GM18867 (cell line): ENCODE results near the gene SPATA32.

Experiments
- ATAC-seq: cut with Tn5 transposase; IDR thresholded peaks from one replicate; pipeline ENCODE4 v1.9.1; 2021; ENCODE audit warnings: mild to moderate bottlenecking, moderate library complexity; ENCODE audit not compliant: unreplicated experiment

The SPATA32 gene

DNA sequence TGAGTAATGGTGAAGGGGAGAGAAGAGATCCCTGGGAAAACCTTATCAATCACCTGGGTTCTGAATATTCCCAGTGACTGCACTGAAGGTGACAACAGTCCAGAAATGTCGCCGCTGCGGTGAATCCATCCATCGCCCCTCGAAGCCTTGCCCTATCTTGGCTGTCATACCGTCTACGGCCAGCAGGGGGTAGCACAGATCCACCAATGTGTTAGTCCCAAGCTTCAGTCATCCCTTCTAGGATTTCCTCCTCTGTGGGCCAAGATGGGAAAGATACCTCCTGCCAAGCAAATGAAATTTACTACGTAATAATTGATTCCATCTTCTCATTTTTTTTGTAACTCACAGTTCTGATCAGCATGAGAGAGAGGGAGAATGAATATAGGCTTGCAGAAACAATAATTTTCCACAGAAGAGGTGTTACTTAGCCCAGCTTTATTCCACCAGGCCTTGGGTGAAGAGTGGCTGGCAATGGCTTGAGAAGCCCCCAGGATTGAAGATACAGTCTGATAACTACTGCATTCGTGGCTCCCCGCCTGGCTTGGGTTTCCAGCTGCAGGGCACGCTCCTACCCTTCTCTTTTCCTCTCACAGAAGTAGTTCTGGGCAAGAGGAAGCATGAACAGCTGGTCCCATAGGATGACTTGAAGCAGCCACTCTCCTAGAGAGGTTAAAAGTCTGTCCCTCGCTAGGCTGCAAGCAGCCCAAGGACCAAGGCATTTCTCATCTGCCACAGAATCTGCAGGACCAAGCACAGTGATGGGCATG is 42.8 kb downstream of the SPATA32 start:
- no peak for ATAC-seq
